ENCODE measurements around the gene NAALADL2.

NAALADL2 gene

DNA sequence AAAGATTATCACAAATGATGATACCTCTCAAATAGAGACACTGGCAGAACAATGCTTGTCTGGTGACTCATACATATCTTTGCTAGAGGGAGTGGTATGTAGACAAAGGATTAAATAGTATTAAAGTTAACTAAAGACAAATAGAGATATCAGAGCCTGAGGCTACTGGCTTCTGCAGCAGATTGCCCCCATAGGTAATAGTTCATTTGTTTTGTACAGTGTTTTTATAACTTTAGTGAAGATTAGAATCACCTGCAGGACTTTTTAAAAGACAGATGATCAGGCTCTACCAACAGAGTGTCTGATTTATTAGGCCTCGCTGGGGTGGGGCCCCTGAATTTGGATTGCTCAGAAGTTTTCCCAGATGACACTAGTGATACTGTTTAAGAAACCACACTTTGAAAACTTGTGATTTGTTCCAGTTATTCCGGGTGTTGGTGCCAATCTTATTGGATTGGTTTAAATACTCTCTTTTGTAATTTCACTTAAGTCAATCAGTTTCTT is 96.4 kb downstream of the NAALADL2 start:
- Histone ChIP-seq H3K4me2 (no peak overlapping the region), H3K4me3 (IDR thresholded peaks at IDR 0.05; ENCODE audit: insufficient read depth, low read depth, low read length) (no peak overlapping the region), H3K4me1 (ENCODE audit: low read depth, poor library complexity, severe bottlenecking) (no peaks in the 10 kb centered on the region), H3K9ac (no peak overlapping the region), H3K79me2 (ENCODE audit: insufficient read depth, low read depth) (no peaks in the 10 kb centered on the region), H3K27me3 (ENCODE audit: insufficient read depth, low read depth) (no peaks in the 10 kb centered on the region), H3K36me3 (ENCODE audit: insufficient read depth) (no peaks in the 10 kb centered on the region), H2AFZ (ENCODE audit: low read depth) (no peak overlapping the region), H4K20me1 (ENCODE audit: insufficient read depth) (no peaks in the 10 kb centered on the region), H3K27ac (no peak overlapping the region)
- TF ChIP-seq, protein P1, sequence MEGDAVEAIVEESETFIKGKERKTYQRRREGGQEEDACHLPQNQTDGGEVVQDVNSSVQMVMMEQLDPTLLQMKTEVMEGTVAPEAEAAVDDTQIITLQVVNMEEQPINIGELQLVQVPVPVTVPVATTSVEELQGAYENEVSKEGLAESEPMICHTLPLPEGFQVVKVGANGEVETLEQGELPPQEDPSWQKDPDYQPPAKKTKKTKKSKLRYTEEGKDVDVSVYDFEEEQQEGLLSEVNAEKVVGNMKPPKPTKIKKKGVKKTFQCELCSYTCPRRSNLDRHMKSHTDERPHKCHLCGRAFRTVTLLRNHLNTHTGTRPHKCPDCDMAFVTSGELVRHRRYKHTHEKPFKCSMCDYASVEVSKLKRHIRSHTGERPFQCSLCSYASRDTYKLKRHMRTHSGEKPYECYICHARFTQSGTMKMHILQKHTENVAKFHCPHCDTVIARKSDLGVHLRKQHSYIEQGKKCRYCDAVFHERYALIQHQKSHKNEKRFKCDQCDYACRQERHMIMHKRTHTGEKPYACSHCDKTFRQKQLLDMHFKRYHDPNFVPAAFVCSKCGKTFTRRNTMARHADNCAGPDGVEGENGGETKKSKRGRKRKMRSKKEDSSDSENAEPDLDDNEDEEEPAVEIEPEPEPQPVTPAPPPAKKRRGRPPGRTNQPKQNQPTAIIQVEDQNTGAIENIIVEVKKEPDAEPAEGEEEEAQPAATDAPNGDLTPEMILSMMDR (conservative IDR thresholded peaks at IDR 0.05; ENCODE audit: low read depth, low read length) = no peak

DNA sequence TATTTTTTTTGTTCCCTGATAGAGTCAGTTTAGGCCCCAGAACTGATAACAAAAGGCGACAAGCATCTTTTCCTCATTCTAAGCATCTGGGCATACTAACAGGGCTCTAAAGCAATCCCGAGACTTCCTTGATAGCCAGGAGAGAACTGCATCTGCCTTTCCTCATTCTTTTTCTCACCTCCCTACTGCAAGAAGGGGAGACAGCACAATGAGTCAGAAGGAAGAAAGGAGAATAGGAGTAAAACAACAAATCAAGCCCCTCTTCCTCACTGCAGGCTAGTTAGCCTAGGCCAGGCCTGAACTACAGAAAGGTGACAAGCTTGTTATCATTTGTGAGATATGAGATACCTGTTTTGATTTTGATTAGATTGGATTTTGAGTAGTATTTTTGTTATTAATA is 97.9 kb downstream of the NAALADL2 start:
- no peak overlapping the region for H2AFZ ChIP-seq (ENCODE audit: low read depth)
- H3K27me3 ChIP-seq (ENCODE audit: insufficient read depth, low read depth) = no peaks in the 10 kb centered on the region
- no peak overlapping the region for H3K27ac ChIP-seq
- H3K36me3 ChIP-seq (ENCODE audit: insufficient read depth) = no peaks in the 10 kb centered on the region
- H3K4me2 ChIP-seq = no peak overlapping the region
- no peaks in the 10 kb centered on the region for H4K20me1 ChIP-seq (ENCODE audit: insufficient read depth)
- no peaks in the 10 kb centered on the region for H3K79me2 ChIP-seq (ENCODE audit: insufficient read depth, low read depth)
- TF ChIP-seq, protein P1 (conservative IDR thresholded peaks at IDR 0.05; ENCODE audit: low read depth, low read length) = no peak
- H3K4me1 ChIP-seq (ENCODE audit: low read depth, poor library complexity, severe bottlenecking) = no peaks in the 10 kb centered on the region
- no peak overlapping the region for H3K9ac ChIP-seq
- no peak overlapping the region for H3K4me3 ChIP-seq (IDR thresholded peaks at IDR 0.05; ENCODE audit: insufficient read depth, low read depth, low read length)

DNA sequence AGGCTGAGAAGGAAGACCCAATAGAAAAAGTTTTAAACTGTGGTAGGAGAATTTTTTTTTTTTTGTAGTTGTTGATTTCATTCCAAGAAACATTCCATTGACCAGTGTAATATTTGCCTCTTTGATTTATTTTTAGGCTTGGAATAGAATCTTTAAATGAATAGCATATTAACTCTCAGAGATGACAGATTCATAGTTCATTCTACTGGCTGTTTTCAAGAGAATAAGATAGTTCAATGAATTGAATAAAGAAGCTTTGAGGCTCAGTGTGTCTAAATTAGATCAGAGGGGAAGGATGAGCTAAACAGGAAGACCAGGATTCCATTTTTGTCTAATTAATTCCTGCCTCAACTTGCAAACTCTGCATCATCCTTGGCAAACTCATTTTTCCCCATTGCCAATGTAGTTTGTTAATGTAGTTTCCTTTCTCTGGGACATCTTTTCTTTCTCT is 98.4 kb downstream of the NAALADL2 start:
- no peak overlapping the region for H3K27ac ChIP-seq
- H3K4me2 ChIP-seq = no peak overlapping the region
- H3K4me1 ChIP-seq (ENCODE audit: low read depth, poor library complexity, severe bottlenecking) = no peaks in the 10 kb centered on the region
- H3K4me3 ChIP-seq (IDR thresholded peaks at IDR 0.05; ENCODE audit: insufficient read depth, low read depth, low read length) = no peak overlapping the region
- no peaks in the 10 kb centered on the region for H3K79me2 ChIP-seq (ENCODE audit: insufficient read depth, low read depth)
- H2AFZ ChIP-seq (ENCODE audit: low read depth) = no peak overlapping the region
- no peak overlapping the region for H3K9ac ChIP-seq
- TF ChIP-seq, protein P1 (conservative IDR thresholded peaks at IDR 0.05; ENCODE audit: low read depth, low read length) = no peak
- no peaks in the 10 kb centered on the region for H3K27me3 ChIP-seq (ENCODE audit: insufficient read depth, low read depth)
- no peaks in the 10 kb centered on the region for H3K36me3 ChIP-seq (ENCODE audit: insufficient read depth)
- H4K20me1 ChIP-seq (ENCODE audit: insufficient read depth) = no peaks in the 10 kb centered on the region

DNA sequence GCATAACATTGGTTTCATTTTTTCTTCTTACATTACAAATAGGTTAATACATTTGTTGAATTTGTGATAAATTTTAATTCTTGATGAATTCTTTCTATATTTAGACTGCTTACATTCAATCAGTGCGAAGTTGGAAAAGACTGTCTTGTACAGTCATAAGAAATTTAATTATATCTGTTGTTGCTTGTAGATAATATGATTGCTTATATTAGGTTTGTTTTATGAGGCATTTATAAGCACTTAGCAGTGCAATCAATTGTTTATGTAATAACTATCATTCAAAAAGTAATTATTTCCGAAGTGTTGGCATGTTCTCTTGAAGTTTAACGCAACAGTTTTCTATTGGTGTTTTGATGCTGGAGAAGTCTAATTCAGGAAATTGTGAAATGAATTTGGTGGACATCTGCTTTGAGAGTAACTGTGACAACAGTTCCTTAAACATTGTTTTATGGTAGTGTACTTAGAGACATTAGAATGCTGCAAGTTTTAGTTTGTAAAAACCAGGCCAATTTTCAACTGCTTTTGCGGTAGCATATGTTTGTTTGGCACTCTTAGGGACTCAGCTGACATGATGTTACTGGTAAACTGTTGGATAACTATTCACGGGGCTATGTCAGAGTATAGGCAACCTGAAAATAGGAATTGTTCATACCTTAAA is 99.7 kb downstream of the NAALADL2 start:
- Histone ChIP-seq H3K4me3 (IDR thresholded peaks at IDR 0.05; ENCODE audit: insufficient read depth, low read depth, low read length) (no peak overlapping the region), H3K36me3 (ENCODE audit: insufficient read depth) (no peaks in the 10 kb centered on the region), H3K4me1 (ENCODE audit: low read depth, poor library complexity, severe bottlenecking) (no peaks in the 10 kb centered on the region), H4K20me1 (ENCODE audit: insufficient read depth) (no peaks in the 10 kb centered on the region), H3K4me2 (no peak overlapping the region), H2AFZ (ENCODE audit: low read depth) (no peak overlapping the region), H3K27me3 (ENCODE audit: insufficient read depth, low read depth) (no peaks in the 10 kb centered on the region), H3K27ac (no peak overlapping the region), H3K79me2 (ENCODE audit: insufficient read depth, low read depth) (no peaks in the 10 kb centered on the region), H3K9ac (no peak overlapping the region)
- TF ChIP-seq, protein P1 (conservative IDR thresholded peaks at IDR 0.05; ENCODE audit: low read depth, low read length) = no peak
